Measurements from ENCODE around the gene WDR75. TPM values are rescaled to one million over a fixed set of nuclear protein-coding genes. Genes with fewer than 3 reads are reported as not detected.

Gene WDR75
- total RNA-seq, 2 experiments from 2014 or later: 55.7 to 79.6 TPM

GRCh38 chr2:189485146-189485545 is 43.9 kb downstream of the WDR75 start:
- no peak overlapping the region for H2AFZ ChIP-seq (ENCODE audit: low read length)
- ChIA-PET POLR2A (no interaction called here), CTCF (ENCODE audit: unreplicated experiment) (no interaction called here)
- H3K79me2 ChIP-seq (ENCODE audit: insufficient read depth, low read depth, low read length): no peaks in the 10 kb centered on the region
- no peaks in the 10 kb centered on the region for H3K4me1 ChIP-seq (ENCODE audit: insufficient read depth, low read length, poor library complexity, severe bottlenecking)
- no peaks in the 10 kb centered on the region for H3K36me3 ChIP-seq (ENCODE audit: insufficient read depth, low read length)
- no peaks in the 10 kb centered on the region for H4K20me1 ChIP-seq (ENCODE audit: insufficient read depth, low read length)
- TF ChIP-seq EZH2phosphoT487 (IDR thresholded peaks at IDR 0.05; ENCODE audit: borderline replicate concordance, low read depth, low read length): no peak
- no peak for TF ChIP-seq CTCF (conservative IDR thresholded peaks at IDR 0.05; ENCODE audit: low read length)
- no peak for DNase-seq (ENCODE audit: low spot score)
- no peak overlapping the region for H3K27ac ChIP-seq (ENCODE audit: low read depth, low read length, poor library complexity, severe bottlenecking)
- H3K4me3 ChIP-seq (ENCODE audit: low read depth, low read length, poor library complexity, severe bottlenecking): no peak overlapping the region
- BruUV-seq (replicated peaks): no TSS peak
- no peaks in the 10 kb centered on the region for H3K9me2 ChIP-seq (ENCODE audit: insufficient read depth, low read length)
- H3K9me3 ChIP-seq (ENCODE audit: low read length): no peaks in the 10 kb centered on the region
- intact Hi-C loops (cut with micrococcal nuclease; ENCODE audit: unreplicated experiment): no loop called here
- H3K4me2 ChIP-seq (ENCODE audit: low read length): no peak overlapping the region

- no peaks in the 10 kb centered on the region for H3K36me3 ChIP-seq (ENCODE audit: insufficient read depth, low read length)
- CTCF ChIA-PET (ENCODE audit: unreplicated experiment): no interaction called here
- no peak overlapping the region for H3K27ac ChIP-seq (ENCODE audit: low read depth, low read length, poor library complexity, severe bottlenecking)
- TF ChIP-seq EZH2phosphoT487 (IDR thresholded peaks at IDR 0.05; ENCODE audit: borderline replicate concordance, low read depth, low read length): no peak
- no peak for TF ChIP-seq CTCF (conservative IDR thresholded peaks at IDR 0.05; ENCODE audit: low read length)
- H3K79me2 ChIP-seq (ENCODE audit: insufficient read depth, low read depth, low read length): no peaks in the 10 kb centered on the region
- no peak overlapping the region for H2AFZ ChIP-seq (ENCODE audit: low read length)
- DNase-seq (ENCODE audit: low spot score): no peak
- H3K9me3 ChIP-seq (ENCODE audit: low read length): no peaks in the 10 kb centered on the region
- H3K4me3 ChIP-seq (ENCODE audit: low read depth, low read length, poor library complexity, severe bottlenecking): no peak overlapping the region
- intact Hi-C loops (cut with micrococcal nuclease; ENCODE audit: unreplicated experiment): no loop called here
- BruUV-seq (replicated peaks): no TSS peak
- no peak overlapping the region for H3K4me2 ChIP-seq (ENCODE audit: low read length)
- POLR2A ChIA-PET: no interaction called here
- no peaks in the 10 kb centered on the region for H3K4me1 ChIP-seq (ENCODE audit: insufficient read depth, low read length, poor library complexity, severe bottlenecking)
- no peaks in the 10 kb centered on the region for H3K9me2 ChIP-seq (ENCODE audit: insufficient read depth, low read length)
- no peaks in the 10 kb centered on the region for H4K20me1 ChIP-seq (ENCODE audit: insufficient read depth, low read length)
Measured at GRCh38 chr2:189486237-189486770, 45.0 kb downstream of the WDR75 start.

- Histone ChIP-seq H2AFZ (ENCODE audit: low read length) (no peak overlapping the region), H4K20me1 (ENCODE audit: insufficient read depth, low read length) (no peaks in the 10 kb centered on the region), H3K9me3 (ENCODE audit: low read length) (no peaks in the 10 kb centered on the region), H3K79me2 (ENCODE audit: insufficient read depth, low read depth, low read length) (no peaks in the 10 kb centered on the region), H3K9me2 (ENCODE audit: insufficient read depth, low read length) (no peaks in the 10 kb centered on the region), H3K4me3 (ENCODE audit: low read depth, low read length, poor library complexity, severe bottlenecking) (no peak overlapping the region), H3K4me2 (ENCODE audit: low read length) (no peak overlapping the region), H3K36me3 (ENCODE audit: insufficient read depth, low read length) (no peaks in the 10 kb centered on the region), H3K27ac (ENCODE audit: low read depth, low read length, poor library complexity, severe bottlenecking) (no peak overlapping the region), H3K4me1 (ENCODE audit: insufficient read depth, low read length, poor library complexity, severe bottlenecking) (no peaks in the 10 kb centered on the region)
- DNase-seq (ENCODE audit: low spot score): no peak
- TF ChIP-seq EZH2phosphoT487 (IDR thresholded peaks at IDR 0.05; ENCODE audit: borderline replicate concordance, low read depth, low read length): no peak
- no peak for TF ChIP-seq CTCF (conservative IDR thresholded peaks at IDR 0.05; ENCODE audit: low read length)
- ChIA-PET POLR2A (no interaction called here), CTCF (ENCODE audit: unreplicated experiment) (no interaction called here)
- intact Hi-C loops (cut with micrococcal nuclease; ENCODE audit: unreplicated experiment): no loop called here
- BruUV-seq (replicated peaks): no TSS peak
Measured at GRCh38 chr2:189487283-189488007, 46.2 kb downstream of the WDR75 start.

Measured in OCI-LY7 (cell line).